ENCODE results near the gene CREB5. TPM values are rescaled to one million over a fixed set of nuclear protein-coding genes. Genes with fewer than 3 reads are reported as not detected.

The CREB5 gene
- total RNA-seq, 1 experiment from 2014 or later: 40.5 TPM

DNA sequence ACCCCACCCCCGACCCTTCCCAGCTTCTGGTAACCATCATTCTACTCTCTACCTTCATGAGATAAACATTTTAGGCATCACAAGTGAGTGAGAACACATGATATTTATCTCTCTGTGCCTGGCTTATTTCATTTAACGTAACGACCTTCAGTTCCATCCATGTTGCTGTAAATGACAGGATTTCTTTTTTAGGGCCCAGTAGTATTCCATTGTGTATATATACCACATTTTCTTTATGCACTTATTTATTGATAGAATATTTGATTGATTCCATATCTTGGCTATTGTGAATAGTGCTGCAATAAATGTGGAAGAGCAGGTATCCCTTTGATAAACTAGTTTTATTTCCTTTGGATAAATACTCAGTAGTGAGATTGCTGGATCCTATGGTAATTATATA, 112.7 kb downstream of the CREB5 start:
- Mint-ChIP-seq H3K4me1 (ENCODE audit: insufficient read depth, unreplicated experiment) (no peaks in the 10 kb centered on the region), H3K27ac (ENCODE audit: low read depth, unreplicated experiment) (no peak overlapping the region), H3K9me3 (ENCODE audit: unreplicated experiment) (no peaks in the 10 kb centered on the region), H3K4me3 (ENCODE audit: unreplicated experiment) (no peak overlapping the region), H3K27me3 (ENCODE audit: insufficient read depth, unreplicated experiment) (no peaks in the 10 kb centered on the region), H3K36me3 (ENCODE audit: insufficient read depth, unreplicated experiment) (no peaks in the 10 kb centered on the region)
- BruUV-seq (replicated peaks): no TSS peak
- TF ChIP-seq, protein P1, sequence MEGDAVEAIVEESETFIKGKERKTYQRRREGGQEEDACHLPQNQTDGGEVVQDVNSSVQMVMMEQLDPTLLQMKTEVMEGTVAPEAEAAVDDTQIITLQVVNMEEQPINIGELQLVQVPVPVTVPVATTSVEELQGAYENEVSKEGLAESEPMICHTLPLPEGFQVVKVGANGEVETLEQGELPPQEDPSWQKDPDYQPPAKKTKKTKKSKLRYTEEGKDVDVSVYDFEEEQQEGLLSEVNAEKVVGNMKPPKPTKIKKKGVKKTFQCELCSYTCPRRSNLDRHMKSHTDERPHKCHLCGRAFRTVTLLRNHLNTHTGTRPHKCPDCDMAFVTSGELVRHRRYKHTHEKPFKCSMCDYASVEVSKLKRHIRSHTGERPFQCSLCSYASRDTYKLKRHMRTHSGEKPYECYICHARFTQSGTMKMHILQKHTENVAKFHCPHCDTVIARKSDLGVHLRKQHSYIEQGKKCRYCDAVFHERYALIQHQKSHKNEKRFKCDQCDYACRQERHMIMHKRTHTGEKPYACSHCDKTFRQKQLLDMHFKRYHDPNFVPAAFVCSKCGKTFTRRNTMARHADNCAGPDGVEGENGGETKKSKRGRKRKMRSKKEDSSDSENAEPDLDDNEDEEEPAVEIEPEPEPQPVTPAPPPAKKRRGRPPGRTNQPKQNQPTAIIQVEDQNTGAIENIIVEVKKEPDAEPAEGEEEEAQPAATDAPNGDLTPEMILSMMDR (IDR thresholded peaks at IDR 0.05; ENCODE audit: unreplicated experiment): no peak
- intact Hi-C loops (cut with micrococcal nuclease): no loop called here
- POLR2A ChIA-PET: interaction anchor here (0.7 kb wide), 1 partner anchor 62 kb away, joined by 4 read pairs; no protein-coding TSS in a partner anchor
- CTCF ChIA-PET: interaction anchor here (0.5 kb wide), 1 partner anchor 154 kb away, joined by 5 read pairs; no protein-coding TSS in a partner anchor
- DNase-seq (ENCODE audit: unreplicated experiment): no peak

GRCh38 chr7:28528899-28529298, 116.6 kb downstream of the CREB5 start:
- no peaks in the 10 kb centered on the region for H3K27me3 Mint-ChIP-seq (ENCODE audit: insufficient read depth, unreplicated experiment)
- ChIA-PET POLR2A (interaction anchor here (1.2 kb wide), 1 partner anchor 9 kb away, joined by 3 read pairs; no protein-coding TSS in a partner anchor), CTCF (no interaction called here)
- intact Hi-C loops (cut with micrococcal nuclease): no loop called here
- H3K4me3 Mint-ChIP-seq (ENCODE audit: unreplicated experiment): no peak overlapping the region
- peaks cover 2% of the 10 kb centered on the region for H3K4me1 Mint-ChIP-seq (ENCODE audit: insufficient read depth, unreplicated experiment)
- H3K27ac Mint-ChIP-seq (ENCODE audit: low read depth, unreplicated experiment): no peak overlapping the region
- H3K9me3 Mint-ChIP-seq (ENCODE audit: unreplicated experiment): no peaks in the 10 kb centered on the region
- H3K36me3 Mint-ChIP-seq (ENCODE audit: insufficient read depth, unreplicated experiment): no peaks in the 10 kb centered on the region
- DNase-seq (ENCODE audit: unreplicated experiment): no peak
- TF ChIP-seq, protein P1 (IDR thresholded peaks at IDR 0.05; ENCODE audit: unreplicated experiment): no peak
- BruUV-seq (replicated peaks): no TSS peak

- TF ChIP-seq, protein P1 (IDR thresholded peaks at IDR 0.05; ENCODE audit: unreplicated experiment): no peak
- Mint-ChIP-seq H3K27ac (ENCODE audit: low read depth, unreplicated experiment) (no peak overlapping the region), H3K9me3 (ENCODE audit: unreplicated experiment) (no peaks in the 10 kb centered on the region), H3K36me3 (ENCODE audit: insufficient read depth, unreplicated experiment) (no peaks in the 10 kb centered on the region), H3K27me3 (ENCODE audit: insufficient read depth, unreplicated experiment) (no peaks in the 10 kb centered on the region), H3K4me1 (ENCODE audit: insufficient read depth, unreplicated experiment) (peaks cover 6% of the 10 kb centered on the region), H3K4me3 (ENCODE audit: unreplicated experiment) (no peak overlapping the region)
- BruUV-seq (replicated peaks): no TSS peak
- ChIA-PET POLR2A (interaction anchor here (1.2 kb wide), 1 partner anchor 9 kb away, joined by 3 read pairs; no protein-coding TSS in a partner anchor), CTCF (no interaction called here)
- intact Hi-C loops (cut with micrococcal nuclease): loop anchor here (10.0 kb wide), 1 partner anchor 85 kb away; no protein-coding TSS in a partner anchor
- DNase-seq (ENCODE audit: unreplicated experiment): no peak
Observed at GRCh38 chr7:28529755-28530154, 117.4 kb downstream of the CREB5 start.

- Mint-ChIP-seq H3K27ac (ENCODE audit: low read depth, unreplicated experiment) (no peak overlapping the region), H3K4me1 (ENCODE audit: insufficient read depth, unreplicated experiment) (peaks cover 6% of the 10 kb centered on the region), H3K9me3 (ENCODE audit: unreplicated experiment) (no peaks in the 10 kb centered on the region), H3K27me3 (ENCODE audit: insufficient read depth, unreplicated experiment) (no peaks in the 10 kb centered on the region), H3K36me3 (ENCODE audit: insufficient read depth, unreplicated experiment) (no peaks in the 10 kb centered on the region), H3K4me3 (ENCODE audit: unreplicated experiment) (no peak overlapping the region)
- intact Hi-C loops (cut with micrococcal nuclease): loop anchor here (10.0 kb wide), 1 partner anchor 85 kb away; no protein-coding TSS in a partner anchor
- CTCF ChIA-PET: no interaction called here
- BruUV-seq (replicated peaks): no TSS peak
- TF ChIP-seq, protein P1 (IDR thresholded peaks at IDR 0.05; ENCODE audit: unreplicated experiment): no peak
- POLR2A ChIA-PET: interaction anchor here (0.5 kb wide), 1 partner anchor 120 kb away, joined by 3 read pairs; no protein-coding TSS in a partner anchor
- no peak for DNase-seq (ENCODE audit: unreplicated experiment)
Observed at GRCh38 chr7:28530175-28530802, 118.0 kb downstream of the CREB5 start.
